HEK293T (cell line): Measurements from ENCODE around the gene ZNF367.

ENCODE experiments used
- BHLHE40 ChIP-seq: fragments of 450-650 bp; IDR thresholded peaks from 2 replicates; pipeline ENCODE4 v1.6.1; 2016; ENCODE audit warnings: mild to moderate bottlenecking, moderate library complexity, borderline replicate concordance
- NFRKB ChIP-seq: fragments of 450-650 bp; IDR thresholded peaks from 2 replicates; pipeline ENCODE4 v1.6.1; 2016; ENCODE audit warnings: mild to moderate bottlenecking, moderate library complexity
- SP1 ChIP-seq: fragments of 450-650 bp; IDR thresholded peaks from 2 replicates; pipeline ENCODE4 v1.6.1; 2017
- TARDBP ChIP-seq: fragments of 450-650 bp; IDR thresholded peaks from 2 replicates; pipeline ENCODE4 v1.6.1; 2016

GRCh38 chr9:96398582-96399324 lies 19.4 kb downstream of the ZNF367 start:
- no peak for TF ChIP-seq BHLHE40
- TF ChIP-seq NFRKB = no peak
- TF ChIP-seq TARDBP = no peak
- no peak for TF ChIP-seq SP1
